Brain microvascular endothelial cell (primary cell): ENCODE data around the gene TFCP2L1.

ENCODE experiments used
- DNase-seq: peaks from one replicate; pipeline ENCODE4 v3.0.0-alpha.2; 2020
- H3K27ac ChIP-seq: fragments of 250-450 bp; sonication (Bioruptor Pico); 2 replicates; pipeline ENCODE4 v1.5.1; 2020; ENCODE audit warnings: mild to moderate bottlenecking, moderate library complexity
- H3K27me3 ChIP-seq: fragments of 250-450 bp; sonication (Bioruptor Pico); replicated peaks from 2 replicates; pipeline ENCODE4 v1.5.1; 2020; ENCODE audit warnings: mild to moderate bottlenecking
- H3K36me3 ChIP-seq: fragments of 250-450 bp; sonication (Bioruptor Pico); replicated peaks from 2 replicates; pipeline ENCODE4 v1.5.1; 2020; ENCODE audit warnings: mild to moderate bottlenecking
- H3K4me3 ChIP-seq: 2 replicates; pipeline ENCODE4 v1.5.1; 2011; ENCODE audit warnings: low read depth, mild to moderate bottlenecking, control low read depth, low read length, moderate library complexity
- in situ Hi-C: cut with HindIII; loops from 2 replicates; pipeline ENCODE4 v1.10.0; 2017; ENCODE audit warnings: low sequenced_read_pairs, low pct_ligation_motif_present
- TF ChIP-seq, protein P1 (sequence below): IDR thresholded peaks from 2 replicates; pipeline ENCODE4 v1.5.1; 2011; ENCODE audit warnings: low read depth, mild to moderate bottlenecking, moderate library complexity, low read length, control low read depth, inconsistent platforms; ENCODE audit errors: missing control alignments

Gene TFCP2L1

DNA sequence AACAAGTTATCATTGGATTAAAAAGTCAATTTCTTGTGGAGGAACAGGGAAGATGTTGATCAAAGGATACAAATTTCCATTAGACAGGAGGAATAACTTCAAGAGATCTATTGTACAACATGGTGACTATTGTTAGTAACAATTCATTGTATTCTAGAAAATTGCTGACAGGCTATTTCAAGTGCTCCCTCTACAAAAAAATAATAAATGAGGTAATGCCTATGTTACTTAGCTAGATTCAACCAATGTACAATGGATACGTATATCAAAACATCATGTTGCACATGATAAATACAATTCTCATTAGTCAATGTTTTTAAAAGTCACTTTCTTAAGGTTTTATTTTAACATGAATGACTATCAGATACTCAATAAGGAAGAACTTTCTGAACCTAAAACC lies 33.5 kb downstream of the TFCP2L1 start:
- no peak for DNase-seq
- TF ChIP-seq, protein P1, sequence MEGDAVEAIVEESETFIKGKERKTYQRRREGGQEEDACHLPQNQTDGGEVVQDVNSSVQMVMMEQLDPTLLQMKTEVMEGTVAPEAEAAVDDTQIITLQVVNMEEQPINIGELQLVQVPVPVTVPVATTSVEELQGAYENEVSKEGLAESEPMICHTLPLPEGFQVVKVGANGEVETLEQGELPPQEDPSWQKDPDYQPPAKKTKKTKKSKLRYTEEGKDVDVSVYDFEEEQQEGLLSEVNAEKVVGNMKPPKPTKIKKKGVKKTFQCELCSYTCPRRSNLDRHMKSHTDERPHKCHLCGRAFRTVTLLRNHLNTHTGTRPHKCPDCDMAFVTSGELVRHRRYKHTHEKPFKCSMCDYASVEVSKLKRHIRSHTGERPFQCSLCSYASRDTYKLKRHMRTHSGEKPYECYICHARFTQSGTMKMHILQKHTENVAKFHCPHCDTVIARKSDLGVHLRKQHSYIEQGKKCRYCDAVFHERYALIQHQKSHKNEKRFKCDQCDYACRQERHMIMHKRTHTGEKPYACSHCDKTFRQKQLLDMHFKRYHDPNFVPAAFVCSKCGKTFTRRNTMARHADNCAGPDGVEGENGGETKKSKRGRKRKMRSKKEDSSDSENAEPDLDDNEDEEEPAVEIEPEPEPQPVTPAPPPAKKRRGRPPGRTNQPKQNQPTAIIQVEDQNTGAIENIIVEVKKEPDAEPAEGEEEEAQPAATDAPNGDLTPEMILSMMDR = no peak
- no peaks in the 10 kb centered on the region for H3K36me3 ChIP-seq
- no peak overlapping the region for H3K4me3 ChIP-seq
- peaks cover 2% of the 10 kb centered on the region for H3K27me3 ChIP-seq
- in situ Hi-C loops = no loop called here
- no peak overlapping the region for H3K27ac ChIP-seq

DNA sequence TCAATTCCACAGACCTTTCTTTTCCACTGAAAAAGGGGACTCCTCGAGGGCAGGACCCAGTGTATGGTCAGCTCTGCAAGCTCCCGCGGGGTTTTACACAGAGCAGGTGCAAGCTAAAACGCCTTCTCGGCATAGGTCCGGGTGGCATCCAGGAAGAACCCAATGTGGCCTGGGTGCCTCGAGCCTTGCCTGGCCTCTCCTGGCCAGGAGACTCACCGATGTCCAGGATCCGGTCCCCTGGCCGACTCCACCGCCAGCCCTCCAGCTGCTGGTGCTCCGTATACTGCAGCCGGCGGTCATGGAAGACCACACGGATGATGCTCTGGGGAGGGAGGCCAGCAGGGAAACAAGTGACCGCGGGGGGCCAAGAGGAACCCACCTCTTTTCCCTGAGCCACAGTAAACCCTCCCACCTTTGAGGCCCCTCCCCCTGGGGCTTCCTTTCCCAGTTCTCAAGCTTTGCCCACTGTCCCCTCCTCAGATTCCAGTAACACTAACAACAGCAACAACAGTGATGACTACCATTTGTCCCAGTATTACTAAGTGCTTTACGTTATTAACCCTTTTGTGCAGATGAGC lies 36.1 kb downstream of the TFCP2L1 start:
- no peaks in the 10 kb centered on the region for H3K27me3 ChIP-seq
- TF ChIP-seq, protein P1 = no peak
- H3K27ac ChIP-seq = no peak overlapping the region
- DNase-seq = no peak
- H3K4me3 ChIP-seq = no peak overlapping the region
- in situ Hi-C loops = no loop called here
- no peaks in the 10 kb centered on the region for H3K36me3 ChIP-seq

- Histone ChIP-seq H3K36me3 (no peaks in the 10 kb centered on the region), H3K27me3 (no peaks in the 10 kb centered on the region)
- in situ Hi-C loops = no loop called here
Measured at GRCh38 chr2:121247971-121248370, 37.0 kb downstream of the TFCP2L1 start.

DNA sequence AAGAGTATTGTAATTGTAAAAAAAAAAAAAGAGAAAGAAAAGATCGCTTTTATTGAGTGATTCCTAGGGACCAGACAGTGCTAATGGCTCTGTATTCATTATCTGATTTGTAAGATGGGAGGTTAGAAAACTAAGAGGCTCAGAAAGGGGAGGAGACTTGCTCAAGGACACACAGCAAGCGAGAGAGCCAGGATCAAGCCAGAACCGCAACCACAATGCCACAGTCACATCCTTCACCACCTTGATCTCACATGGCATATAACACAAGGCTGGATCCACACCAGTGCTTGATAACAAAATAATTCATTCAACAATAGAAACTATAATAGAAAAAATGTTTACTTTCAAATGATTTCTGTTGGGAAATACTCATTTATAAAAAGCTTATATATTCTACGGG lies 37.5 kb downstream of the TFCP2L1 start:
- Histone ChIP-seq H3K36me3 (no peaks in the 10 kb centered on the region), H3K27ac (no peak overlapping the region), H3K4me3 (no peak overlapping the region), H3K27me3 (no peaks in the 10 kb centered on the region)
- in situ Hi-C loops = no loop called here
- TF ChIP-seq, protein P1 = no peak
- DNase-seq = no peak

More at GRCh38 chr2:121247971-121248370, 37.0 kb downstream of the TFCP2L1 start:
- no peak overlapping the region for H3K27ac ChIP-seq
- TF ChIP-seq, protein P1 = no peak
- no peak for DNase-seq
- H3K4me3 ChIP-seq = no peak overlapping the region

- H3K36me3 ChIP-seq = no peaks in the 10 kb centered on the region
- H3K27me3 ChIP-seq = no peaks in the 10 kb centered on the region
- no peak overlapping the region for H3K4me3 ChIP-seq
- H3K27ac ChIP-seq = no peak overlapping the region
- DNase-seq = no peak
- in situ Hi-C loops = no loop called here
- TF ChIP-seq, protein P1 = no peak
Measured at GRCh38 chr2:121246704-121247255, 38.2 kb downstream of the TFCP2L1 start.

DNA sequence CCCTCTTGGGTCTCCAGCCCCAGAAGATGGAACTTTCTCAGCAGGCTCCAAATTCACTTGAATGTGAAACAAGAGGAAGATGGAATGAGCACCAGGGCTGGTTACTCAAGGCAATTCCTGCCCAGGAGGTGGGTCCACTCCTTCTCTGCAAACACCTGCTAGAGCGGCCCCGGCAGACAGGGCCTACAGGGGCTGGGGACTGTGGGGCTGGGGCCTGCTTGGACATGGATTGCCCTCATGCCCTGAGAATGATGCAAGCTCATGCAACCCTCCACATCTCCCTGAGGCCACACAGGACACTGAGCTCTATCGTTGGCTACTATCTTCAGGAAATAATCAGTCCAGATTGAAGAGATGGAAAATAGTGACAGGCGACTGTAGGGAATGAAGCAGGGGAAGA lies 39.1 kb downstream of the TFCP2L1 start:
- Histone ChIP-seq H3K36me3 (no peaks in the 10 kb centered on the region), H3K4me3 (no peak overlapping the region), H3K27me3 (no peaks in the 10 kb centered on the region), H3K27ac (no peak overlapping the region)
- in situ Hi-C loops = no loop called here
- TF ChIP-seq, protein P1 = no peak
- DNase-seq = no peak
